ENCODE data around the gene PRSS36. TPM values are rescaled to one million over a fixed set of nuclear protein-coding genes. Genes with fewer than 3 reads are reported as not detected.

PRSS36 gene
- total RNA-seq, 1 experiment from 2014 or later: 0.41 TPM

- Histone ChIP-seq H3K4me1 (ENCODE audit: insufficient read depth, low read length, poor library complexity, severe bottlenecking) (peaks cover 3% of the 10 kb centered on the region), H3K9me3 (ENCODE audit: low read depth, low read length, poor library complexity, severe bottlenecking) (no peaks in the 10 kb centered on the region), H3K36me3 (ENCODE audit: insufficient read depth, low read length, poor library complexity, severe bottlenecking) (peaks cover 4% of the 10 kb centered on the region), H3K27me3 (replicated peaks; ENCODE audit: insufficient read depth, low read depth, low read length, poor library complexity) (no peaks in the 10 kb centered on the region), H3K27ac (ENCODE audit: low read depth, low read length, poor library complexity, severe bottlenecking) (peak within 1 kb of the TSS; percentile 79), H3K4me3 (ENCODE audit: low read depth, low read length, poor library complexity, severe bottlenecking) (peak within 1 kb of the TSS; percentile 73)
- intact Hi-C loops (cut with micrococcal nuclease; ENCODE audit: unreplicated experiment): loop anchor here (1.0 to 10.0 kb wide), 2 partner anchors 20 to 140 kb away; partner anchors contain the start of genes SETD1A, ZNF646 and ZNF668
- CTCF ChIA-PET: no interaction called here
- POLR2A ChIA-PET (ENCODE audit: low non-redundant PET): no interaction called here
- no TSS peak for BruUV-seq (replicated peaks)
- TF ChIP-seq CTCF (conservative IDR thresholded peaks at IDR 0.05; ENCODE audit: low read depth, low read length) (no peak), EZH2 (IDR thresholded peaks at IDR 0.05; ENCODE audit: borderline replicate concordance, low read depth, low read length, poor library complexity, severe bottlenecking) (no peak)
- peak; percentile 98 for DNase-seq (ENCODE audit: low spot score)
Observed at GRCh38 chr16:31094424-31095120, 55.3 kb downstream of the PRSS36 start, which contains the start of gene VKORC1. Gene VKORC1, minus strand, starts transcription at chr16:31094797. Its CDS starts 68 bp downstream, at chr16:31094729.

- TF ChIP-seq EZH2 (IDR thresholded peaks at IDR 0.05; ENCODE audit: borderline replicate concordance, low read depth, low read length, poor library complexity, severe bottlenecking): no peak
- no peak for TF ChIP-seq CTCF (conservative IDR thresholded peaks at IDR 0.05; ENCODE audit: low read depth, low read length)
- Histone ChIP-seq H3K27me3 (replicated peaks; ENCODE audit: insufficient read depth, low read depth, low read length, poor library complexity) (no peaks in the 10 kb centered on the region), H3K4me1 (ENCODE audit: insufficient read depth, low read length, poor library complexity, severe bottlenecking) (peaks cover 3% of the 10 kb centered on the region), H3K27ac (ENCODE audit: low read depth, low read length, poor library complexity, severe bottlenecking) (peak overlapping the region; percentile 79), H3K36me3 (ENCODE audit: insufficient read depth, low read length, poor library complexity, severe bottlenecking) (peaks cover 4% of the 10 kb centered on the region), H3K9me3 (ENCODE audit: low read depth, low read length, poor library complexity, severe bottlenecking) (no peaks in the 10 kb centered on the region), H3K4me3 (ENCODE audit: low read depth, low read length, poor library complexity, severe bottlenecking) (peak overlapping the region; percentile 73)
- intact Hi-C loops (cut with micrococcal nuclease; ENCODE audit: unreplicated experiment): loop anchor here (1.0 to 10.0 kb wide), 2 partner anchors 20 to 139 kb away; partner anchors contain the start of genes SETD1A, ZNF646 and ZNF668
- TSS peak; percentile 46 for BruUV-seq (replicated peaks)
- DNase-seq (ENCODE audit: low spot score): no peak
- ChIA-PET POLR2A (ENCODE audit: low non-redundant PET) (no interaction called here), CTCF (no interaction called here)
Observed at GRCh38 chr16:31094088-31094423, 55.8 kb downstream of the PRSS36 start.

DNA sequence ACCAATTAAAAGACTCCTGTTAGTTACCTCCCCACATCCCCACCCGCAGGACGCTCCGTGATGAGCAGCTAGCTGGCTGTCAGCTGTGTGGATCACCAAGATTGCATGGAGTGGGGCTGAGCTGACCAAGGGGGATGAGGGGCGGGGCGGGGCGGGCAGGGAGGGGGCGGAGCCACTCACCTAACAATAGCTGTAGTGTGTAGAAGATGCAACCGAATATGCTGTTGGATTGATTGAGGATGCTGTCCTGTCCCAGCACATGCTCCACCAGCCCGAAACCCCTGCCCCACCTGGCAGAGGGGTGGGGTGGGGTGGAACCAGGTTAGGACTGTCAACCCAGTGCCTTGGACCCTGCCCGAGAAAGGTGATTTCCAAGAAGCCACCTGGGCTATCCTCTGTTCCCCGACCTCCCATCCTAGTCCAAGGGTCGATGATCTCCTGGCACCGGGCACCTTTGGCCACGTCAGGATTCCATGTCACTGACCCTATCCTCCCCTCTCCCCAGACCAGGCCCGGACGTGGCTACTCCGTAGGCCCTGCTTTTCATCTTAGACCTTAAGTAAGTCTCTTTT lies 56.6 kb downstream of the PRSS36 start:
- no peak for TF ChIP-seq EZH2 (IDR thresholded peaks at IDR 0.05; ENCODE audit: borderline replicate concordance, low read depth, low read length, poor library complexity, severe bottlenecking)
- TF ChIP-seq CTCF (conservative IDR thresholded peaks at IDR 0.05; ENCODE audit: low read depth, low read length): no peak
- Histone ChIP-seq H3K27ac (ENCODE audit: low read depth, low read length, poor library complexity, severe bottlenecking) (no peak overlapping the region), H3K36me3 (ENCODE audit: insufficient read depth, low read length, poor library complexity, severe bottlenecking) (peaks cover 4% of the 10 kb centered on the region), H3K4me3 (ENCODE audit: low read depth, low read length, poor library complexity, severe bottlenecking) (peak overlapping the region; percentile 73), H3K9me3 (ENCODE audit: low read depth, low read length, poor library complexity, severe bottlenecking) (no peaks in the 10 kb centered on the region), H3K4me1 (ENCODE audit: insufficient read depth, low read length, poor library complexity, severe bottlenecking) (peaks cover 3% of the 10 kb centered on the region), H3K27me3 (replicated peaks; ENCODE audit: insufficient read depth, low read depth, low read length, poor library complexity) (no peaks in the 10 kb centered on the region)
- DNase-seq (ENCODE audit: low spot score): peak; percentile 49
- no TSS peak for BruUV-seq (replicated peaks)
- POLR2A ChIA-PET (ENCODE audit: low non-redundant PET): interaction anchor here (0.6 kb wide), 1 partner anchor 27 kb away, joined by 5 read pairs; no protein-coding TSS in a partner anchor
- CTCF ChIA-PET: no interaction called here
- intact Hi-C loops (cut with micrococcal nuclease; ENCODE audit: unreplicated experiment): loop anchor here (10.0 kb wide), 1 partner anchor 138 kb away; the partner anchor contains the start of gene SETD1A

Data from A673 (cell line).